Medulla oblongata (tissue), 1 donor: ENCODE measurements around the gene ERO1B.
"Not testable (repeated sequence)": the region's sequence is repeated elsewhere in the genome, so short reads cannot be mapped to it uniquely, and the experiment has no call there.

Experiments
- DNase-seq: peaks from one replicate; pipeline ENCODE4 v3.0.0-alpha.2; 2015; ENCODE audit errors: extremely low spot score

The ERO1B gene

DNA sequence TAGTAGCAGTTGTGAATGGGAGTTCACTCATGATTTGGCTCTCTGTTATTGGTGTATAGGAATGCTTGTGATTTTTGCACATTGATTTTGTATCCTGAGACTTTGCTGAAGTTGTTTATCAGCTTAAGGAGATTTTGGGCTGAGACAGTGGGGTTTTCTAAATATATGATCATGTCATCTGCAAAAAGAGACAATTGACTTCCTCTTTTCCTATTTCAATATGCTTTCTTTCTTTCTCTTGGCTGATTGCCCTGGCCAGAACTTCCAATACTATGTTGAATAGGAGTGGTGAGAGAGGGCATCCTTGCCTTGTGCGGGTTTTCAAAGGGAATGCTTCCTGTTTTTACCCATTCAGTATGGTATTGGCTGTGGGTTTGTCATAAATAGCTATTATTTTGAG lies 93.7 kb downstream of the ERO1B start:
- DNase-seq, result not testable (repeated sequence)

DNA sequence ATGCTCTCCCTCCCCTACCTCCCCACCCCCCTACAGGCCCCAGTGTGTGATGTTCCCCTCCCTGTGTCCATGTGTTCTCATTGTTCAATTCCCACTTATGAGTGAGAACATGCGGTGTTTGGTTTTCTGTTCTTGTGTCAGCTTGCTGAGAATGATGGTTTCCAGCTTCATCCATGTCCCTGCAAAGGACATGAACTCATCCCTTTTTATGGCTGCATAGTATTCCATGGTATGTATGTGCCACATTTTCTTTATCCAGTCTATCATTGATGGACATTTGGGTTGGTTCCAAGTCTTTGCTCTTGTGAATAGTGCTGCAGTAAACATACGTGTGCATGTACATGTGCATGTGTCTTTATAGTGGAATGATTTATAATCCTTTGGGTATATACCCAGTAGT lies 95.3 kb downstream of the ERO1B start:
- not testable (repeated sequence) for DNase-seq

DNA sequence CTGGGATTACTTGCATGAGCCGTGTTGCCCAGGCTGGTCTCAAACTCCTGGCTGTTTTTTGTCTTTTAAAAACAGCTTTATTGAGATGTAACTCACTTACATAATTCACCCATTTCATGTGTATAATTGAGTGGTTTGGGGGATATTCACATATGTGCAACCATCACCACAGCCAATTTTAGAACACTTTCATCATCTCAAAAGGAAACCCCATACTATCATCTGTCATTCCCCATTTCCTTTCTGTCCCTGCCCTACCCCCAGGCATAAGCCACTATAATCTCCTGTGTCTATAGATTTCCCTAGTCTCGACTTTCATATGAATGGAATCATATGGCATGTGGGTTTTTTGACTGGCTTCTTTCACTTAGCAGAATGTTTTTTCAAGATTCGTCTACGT lies 96.1 kb downstream of the ERO1B start:
- no peak for DNase-seq

DNA sequence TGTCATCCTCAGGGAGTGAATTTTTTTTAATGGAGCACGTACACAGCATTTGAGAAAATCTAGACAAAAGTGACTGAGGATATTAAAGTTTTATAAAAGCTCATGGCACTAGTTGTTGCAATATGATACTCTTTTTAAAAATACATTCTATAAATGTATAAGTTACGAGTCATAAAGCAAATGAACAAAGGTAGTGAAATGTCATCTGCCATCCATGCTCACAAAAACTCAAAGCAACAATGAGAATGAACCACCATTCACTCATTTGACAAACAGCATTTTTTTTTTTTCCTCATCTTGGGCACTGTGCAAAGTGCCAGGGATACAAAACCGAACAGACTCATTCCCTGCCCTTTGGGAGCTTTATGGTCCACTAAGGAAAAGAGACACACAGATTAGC lies 100.7 kb downstream of the ERO1B start:
- no peak for DNase-seq

- DNase-seq, result no peak
Observed at GRCh38 chr1:236179634-236180033, 102.1 kb downstream of the ERO1B start.

DNA sequence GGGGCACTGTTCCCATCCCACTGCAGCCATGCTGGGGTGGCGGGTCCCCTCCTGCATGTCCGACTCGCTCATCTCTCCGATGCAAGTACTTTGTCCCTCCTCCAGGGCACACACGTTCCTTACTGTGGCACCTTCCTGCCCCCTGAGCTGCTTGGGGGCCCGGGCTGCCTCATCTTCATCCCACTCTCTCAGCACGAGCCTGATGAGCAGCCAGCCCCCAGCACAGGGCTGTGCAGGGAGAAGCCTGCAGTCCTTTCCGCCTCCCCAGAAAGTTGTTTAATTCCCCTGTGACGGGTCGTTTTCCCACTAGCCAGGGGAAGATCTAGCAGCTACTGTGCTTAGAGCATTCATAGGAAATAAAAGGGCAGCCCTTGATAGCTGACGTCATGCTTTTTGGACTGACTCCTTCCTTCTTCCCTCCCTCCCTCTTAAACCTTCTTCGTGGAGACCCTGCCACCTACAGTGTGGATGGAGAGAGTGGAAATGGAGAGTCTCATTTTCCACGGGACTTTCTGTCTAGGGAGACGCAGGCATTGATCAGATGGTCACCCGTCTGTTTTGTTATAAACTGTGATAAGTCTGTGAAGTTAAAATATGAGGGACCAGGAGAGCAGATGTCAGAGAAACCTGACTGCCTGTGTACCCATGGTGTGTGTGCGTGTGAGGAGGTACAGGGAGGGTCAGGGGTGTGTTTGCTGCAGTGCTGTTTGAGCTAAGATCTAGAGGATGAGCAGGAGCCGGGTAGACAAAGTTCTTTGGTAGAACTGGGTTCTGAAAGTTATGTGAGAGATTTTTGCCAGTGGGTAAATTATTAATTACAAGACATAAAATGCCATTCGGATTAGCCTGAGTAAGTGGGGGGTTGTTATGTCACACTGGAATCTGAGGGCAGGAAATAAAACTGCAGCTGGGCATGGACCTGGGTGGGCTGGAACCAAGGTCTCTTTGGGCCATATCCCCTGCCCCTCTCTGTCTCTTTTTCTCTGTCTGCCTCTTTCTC lies 105.1 kb downstream of the ERO1B start:
- DNase-seq, result peak; percentile 30

- DNase-seq, result no peak
Observed at GRCh38 chr1:236175642-236176336, 106.0 kb downstream of the ERO1B start.

DNA sequence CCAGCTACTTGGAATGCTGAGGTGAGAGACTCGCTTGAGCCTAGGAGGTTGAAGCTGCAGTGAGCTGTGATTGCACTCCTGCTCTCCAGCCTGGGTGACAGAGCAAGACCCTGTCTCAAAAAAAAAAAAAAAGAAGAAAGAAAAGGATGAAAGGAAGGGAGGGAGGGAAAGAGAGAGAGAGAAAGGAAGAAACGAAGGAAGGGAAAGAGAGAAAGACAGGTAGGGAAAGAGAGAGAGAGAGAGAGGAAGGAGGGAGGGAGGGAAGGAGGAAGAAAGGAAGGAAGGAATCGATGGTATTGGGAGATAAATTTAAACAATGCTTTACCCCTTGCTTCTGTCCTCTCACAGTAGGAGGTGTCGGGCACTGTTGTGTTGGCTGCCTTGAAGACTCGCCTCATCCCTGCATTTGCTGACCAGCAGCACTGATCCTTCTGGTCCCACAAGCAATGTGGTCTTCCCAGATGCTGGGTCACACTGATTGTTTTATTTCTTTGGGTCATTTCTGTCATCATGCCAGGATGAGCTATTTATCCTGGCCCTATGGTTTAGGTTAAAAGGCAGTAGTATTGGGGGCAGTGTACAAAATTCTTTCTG lies 108.5 kb downstream of the ERO1B start:
- no peak for DNase-seq

DNA sequence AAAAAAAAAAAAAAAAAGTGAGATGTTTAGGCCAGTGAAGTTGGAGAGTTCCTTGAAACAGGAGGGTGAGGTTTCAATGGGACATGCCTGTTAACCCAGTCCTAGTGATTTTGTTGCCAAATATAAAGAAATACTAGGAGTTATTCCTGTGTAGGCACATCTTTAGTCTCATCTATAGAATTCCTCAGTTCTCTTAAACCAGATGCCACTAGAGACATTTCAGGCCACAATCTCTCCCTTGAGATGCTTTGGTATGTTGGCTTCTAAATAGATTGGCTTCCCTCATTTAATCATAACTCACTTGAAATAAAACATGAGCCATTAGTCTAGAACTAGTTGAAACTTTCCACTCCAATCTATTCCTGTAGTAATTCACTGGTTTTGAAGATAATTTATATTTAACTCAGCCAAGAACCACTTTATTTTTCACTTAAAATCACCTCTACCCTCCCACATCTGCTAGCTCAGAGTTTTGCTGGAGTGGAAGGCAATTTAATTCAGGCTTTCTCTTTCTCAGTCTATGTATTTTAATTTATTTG lies 109.6 kb downstream of the ERO1B start:
- no peak for DNase-seq

DNA sequence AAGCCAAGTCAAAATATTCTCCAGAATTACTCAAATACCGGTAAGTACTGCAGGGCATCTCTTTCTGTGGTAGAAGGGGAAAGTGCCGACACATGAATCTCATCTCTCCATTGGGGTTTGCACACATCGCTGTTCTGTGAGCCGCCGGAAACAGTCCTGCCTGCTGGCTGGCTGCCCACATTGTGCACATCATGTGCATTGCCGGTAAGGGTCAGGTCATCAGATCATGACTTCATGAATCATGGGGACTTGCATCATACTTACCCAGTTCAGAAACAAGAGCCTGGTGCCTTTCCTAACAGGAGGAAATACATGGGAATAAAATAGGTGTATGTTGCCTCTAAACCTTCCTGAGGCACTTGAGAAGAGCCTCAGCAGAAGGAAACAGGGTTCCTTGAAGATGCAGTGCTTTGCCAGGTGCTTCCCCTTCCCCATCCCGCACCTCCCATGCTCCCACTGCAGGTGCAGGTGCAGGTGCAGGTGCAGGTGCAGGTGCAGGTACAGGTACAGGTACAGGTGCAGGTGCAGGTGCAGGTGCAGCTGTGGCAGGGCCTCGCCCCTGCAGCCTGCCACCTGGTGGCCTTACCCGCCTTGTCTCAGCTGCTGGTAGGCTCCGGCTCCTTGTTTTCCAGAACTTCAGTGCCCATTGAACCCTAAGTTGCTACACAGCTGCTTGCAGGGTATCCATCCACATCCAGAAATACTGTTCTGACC lies 112.9 kb downstream of the ERO1B start:
- no peak for DNase-seq

DNA sequence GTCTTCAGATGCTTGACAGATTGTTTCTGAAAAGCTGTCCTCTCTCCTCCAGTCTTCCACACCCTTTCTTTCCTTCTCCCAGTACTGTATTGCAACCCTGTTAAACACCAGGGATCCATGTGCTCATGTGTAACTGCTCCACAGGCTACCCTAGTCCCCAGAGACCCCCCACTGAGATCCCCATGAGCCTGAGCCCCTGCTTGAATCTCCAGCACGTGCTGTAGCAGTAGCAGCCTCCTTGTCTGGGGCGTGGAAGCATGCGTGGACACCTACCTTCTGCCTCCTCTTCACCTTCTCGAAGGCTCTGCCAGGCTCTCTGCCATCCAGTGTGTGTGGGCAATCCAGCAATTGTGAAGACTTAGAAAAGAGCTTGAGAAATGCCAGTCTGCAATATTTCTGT lies 114.2 kb downstream of the ERO1B start:
- DNase-seq, result no peak

DNA sequence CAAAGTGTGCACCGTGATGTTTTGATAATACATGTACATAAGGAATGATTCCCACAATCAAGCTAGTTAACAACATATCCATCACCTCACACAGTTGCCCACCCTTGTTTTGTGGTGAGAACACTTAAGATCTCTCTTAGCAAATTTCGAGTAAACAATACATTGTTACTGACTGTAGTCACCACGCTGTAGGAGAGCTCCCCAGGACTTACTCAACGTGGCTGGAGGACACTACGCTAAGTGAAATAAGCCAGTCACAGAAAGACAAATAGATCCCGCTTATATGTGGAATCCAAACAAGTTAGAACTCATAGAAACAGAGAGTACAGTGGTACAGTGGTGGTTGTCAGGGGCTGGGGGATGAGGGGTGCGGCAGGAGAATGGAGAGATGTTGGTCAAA lies 114.6 kb downstream of the ERO1B start:
- DNase-seq, result no peak

- no peak for DNase-seq
Observed at GRCh38 chr1:236166041-236166440, 115.7 kb downstream of the ERO1B start.
